Stimulated activated CD4-positive, alpha-beta T cell treated with anti-CD3 and anti-CD28 coated beads, Interleukin-2, amount 100 ng/mL, for 24 hours (primary cell): ENCODE results near the gene CPA4.

Experiments
- DNase-seq, 2 donors: peaks; one replicate each; pipeline ENCODE4 v3.0.0-alpha.2; 2020

Gene CPA4

DNA sequence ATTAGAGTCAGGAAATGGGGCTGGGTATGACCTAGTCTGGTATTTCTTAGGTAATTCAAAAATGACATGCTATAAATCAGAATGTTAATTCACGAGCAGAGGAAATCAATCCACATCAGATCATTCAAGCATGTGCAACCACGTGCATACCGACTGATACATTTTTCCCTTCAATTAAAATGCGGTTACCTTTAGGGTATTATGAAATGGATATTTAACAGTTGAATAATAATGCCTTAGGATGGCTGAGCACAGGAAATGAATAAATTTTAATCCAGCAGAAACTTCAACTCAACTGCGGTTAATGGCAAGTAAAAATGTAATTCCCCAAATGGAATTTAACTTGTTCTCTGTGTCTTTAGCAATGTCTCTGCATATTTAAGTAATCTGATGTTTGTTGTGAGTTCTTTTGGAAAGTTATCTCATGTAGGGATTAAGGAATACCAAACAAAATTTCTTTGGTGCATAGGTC lies 17.1 kb upstream of the CPA4 start:
- no peak for DNase-seq

DNA sequence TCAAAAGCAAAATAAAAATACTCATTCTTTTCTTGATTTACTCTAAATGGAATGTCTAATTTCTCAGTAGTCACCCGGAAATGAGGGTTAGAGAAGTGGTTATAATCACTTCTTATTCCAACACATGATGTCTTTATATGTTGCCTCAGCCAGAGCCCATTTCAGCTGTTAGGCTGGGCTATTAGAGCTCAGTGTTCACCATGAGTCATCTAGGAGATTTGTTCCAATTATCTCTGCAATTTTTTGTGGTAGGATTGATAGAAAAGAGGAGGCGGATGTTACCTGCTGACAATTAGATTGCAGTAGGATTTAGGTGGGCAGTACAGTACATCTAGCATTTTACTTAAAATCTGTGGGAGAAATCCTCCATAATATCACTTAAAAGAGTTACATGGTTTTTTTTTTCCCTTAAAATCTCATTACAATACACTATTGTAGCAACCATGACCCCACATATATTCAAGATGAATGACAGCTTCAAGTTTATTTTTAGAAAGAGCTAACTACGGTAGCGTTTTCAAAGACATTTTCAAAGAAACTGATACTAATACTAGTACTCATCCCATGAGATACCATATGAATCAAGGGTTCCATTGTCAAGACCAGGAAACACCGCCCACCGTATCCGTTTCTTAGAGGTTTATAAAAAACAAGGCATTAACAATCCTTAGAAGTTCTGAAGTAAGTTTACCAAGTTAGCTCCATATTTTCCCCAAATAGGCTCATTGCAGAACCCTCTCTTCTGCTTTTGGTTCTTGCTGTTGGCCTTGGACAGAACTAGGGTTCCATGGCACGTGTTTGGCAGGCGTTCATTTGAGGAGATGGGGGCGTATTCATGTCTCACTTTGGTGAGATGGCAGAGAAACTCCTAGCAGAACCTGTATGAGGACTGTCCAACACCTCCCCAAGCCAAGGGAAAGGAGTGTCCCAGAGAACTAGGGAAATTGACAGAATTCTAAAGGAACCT lies 15.9 kb upstream of the CPA4 start:
- peak; percentile 53 to 64 for DNase-seq

DNA sequence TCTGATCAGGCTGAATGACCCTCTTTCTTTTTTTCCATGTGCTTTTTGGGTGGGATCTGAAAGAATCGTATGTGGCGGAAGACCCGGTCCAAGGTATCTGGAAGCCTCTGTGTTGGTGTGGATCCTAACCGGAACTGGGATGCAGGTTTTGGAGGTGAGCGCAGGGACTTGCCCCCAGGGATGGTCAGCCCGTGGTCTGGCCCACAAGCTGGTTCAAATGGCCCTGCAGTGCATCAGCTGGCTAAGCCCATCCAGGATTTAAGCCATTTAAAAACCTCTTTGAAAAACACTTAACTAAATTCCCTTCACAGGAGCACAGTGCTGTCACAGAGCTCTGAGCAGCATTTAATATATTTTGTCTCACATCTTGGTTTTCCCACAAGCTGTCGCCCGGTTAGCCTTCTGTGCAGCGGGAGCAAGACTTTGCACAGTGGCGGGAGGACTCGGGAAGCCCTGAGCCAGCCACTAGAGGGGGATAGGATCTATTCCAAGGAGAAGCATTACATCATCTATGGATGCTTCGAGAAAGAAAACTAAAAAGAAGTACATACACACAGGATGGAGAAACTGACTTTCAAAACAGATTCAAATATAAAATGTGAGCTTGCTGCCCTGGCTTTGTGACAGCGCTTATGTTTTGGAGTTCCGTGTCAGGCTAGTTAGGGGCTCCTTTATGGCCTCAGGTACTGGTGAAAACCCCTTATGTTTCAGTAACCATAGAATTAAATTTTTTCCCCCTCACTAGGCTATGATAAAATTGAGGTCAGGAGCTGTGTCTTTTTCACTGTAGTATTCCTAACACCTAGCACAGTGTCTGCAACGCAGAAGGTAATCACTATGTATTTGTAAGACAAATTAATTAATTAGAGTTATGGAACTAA lies 15.0 kb upstream of the CPA4 start:
- DNase-seq, result no peak

DNA sequence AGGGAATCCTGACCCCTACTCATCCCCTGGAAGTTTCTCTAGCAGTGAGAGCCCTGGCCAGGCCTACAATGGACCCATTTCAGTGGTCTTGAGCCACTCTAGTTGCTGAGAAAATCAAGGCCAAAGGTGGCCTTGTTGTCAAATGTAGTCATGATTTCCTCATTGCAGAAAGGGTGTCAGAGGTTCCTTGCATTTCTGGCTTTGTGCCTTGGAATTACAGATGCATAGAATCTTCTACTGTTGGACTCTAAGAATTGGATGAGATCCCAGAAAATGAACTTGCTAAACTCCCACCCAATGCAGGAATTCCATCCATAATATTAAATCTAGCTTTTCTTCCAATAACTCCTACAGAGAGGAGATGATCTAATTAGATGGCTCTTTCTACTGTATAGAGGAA lies 14.1 kb upstream of the CPA4 start:
- no peak for DNase-seq

DNA sequence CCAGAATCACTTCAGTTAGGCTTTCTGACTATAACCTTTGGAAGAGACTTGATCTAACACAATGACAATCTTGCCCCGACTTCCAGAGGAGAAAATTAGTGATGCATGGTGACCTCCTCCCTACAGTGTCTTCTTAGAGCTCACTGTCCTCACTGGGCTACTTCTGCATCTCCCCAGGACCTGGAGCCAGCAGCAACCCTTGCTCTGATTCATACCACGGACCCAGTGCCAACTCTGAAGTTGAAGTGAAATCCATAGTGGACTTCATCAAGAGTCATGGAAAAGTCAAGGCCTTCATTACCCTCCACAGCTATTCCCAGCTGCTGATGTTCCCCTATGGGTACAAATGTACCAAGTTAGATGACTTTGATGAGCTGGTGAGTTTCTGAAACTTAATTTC lies 13.7 kb upstream of the CPA4 start:
- no peak for DNase-seq

DNA sequence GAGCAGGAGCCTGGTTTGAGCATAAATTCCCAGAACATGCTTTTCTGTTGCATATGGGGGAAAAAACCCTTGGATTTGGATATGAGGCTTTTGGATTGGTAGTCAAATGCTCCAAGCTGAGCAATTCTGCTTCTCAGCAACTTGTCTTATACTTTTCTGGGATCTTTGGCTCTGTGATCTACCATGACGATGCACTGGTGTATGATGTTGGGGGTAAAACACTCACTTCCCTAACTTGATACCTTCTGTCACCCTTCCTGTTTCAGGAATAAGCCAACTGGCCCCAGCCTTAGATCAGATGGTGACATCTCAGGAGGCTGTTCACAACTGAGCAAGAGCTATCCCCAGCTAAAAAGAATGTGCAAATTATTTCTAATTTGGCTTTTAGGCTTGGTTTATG lies 13.1 kb upstream of the CPA4 start:
- DNase-seq, result no peak

DNA sequence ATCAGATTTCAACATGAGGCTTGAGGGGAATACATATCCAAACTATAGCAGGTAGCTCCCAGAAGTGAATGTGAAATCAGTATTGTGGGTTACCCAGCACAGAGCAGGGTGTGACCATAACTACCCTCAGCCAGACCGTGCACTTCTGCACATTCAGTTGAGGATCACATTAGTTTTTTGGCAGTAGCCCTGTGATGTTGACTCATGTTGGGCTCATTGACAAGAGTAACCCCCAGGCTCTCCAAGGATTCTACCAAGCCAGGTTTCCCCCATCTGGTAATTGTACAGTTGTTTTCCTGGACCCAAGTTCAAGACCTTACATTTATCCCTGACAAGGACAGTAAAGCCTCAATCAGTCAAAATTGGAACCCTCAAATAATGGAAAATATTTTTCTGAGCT lies 11.7 kb upstream of the CPA4 start:
- DNase-seq, result no peak

DNA sequence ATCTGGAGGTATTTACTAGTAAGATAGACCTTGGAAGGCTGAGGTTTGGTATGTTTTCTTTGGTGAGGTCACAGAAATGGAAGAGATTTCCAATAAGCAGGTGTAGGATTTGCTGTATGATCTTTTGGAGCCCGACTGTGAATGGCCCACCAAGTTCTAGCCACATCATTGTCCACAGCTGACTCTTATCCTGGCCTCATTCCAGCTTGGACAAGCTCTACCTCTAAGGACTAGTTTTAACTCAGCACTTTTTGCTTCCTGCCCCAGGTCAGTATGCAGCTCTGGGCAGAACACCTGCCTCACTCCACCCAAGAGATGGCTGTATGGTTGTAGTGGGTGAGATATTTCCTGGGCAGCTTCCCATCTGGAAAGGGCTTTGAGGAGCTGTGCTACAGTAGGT lies 6.1 kb upstream of the CPA4 start:
- no peak for DNase-seq

DNA sequence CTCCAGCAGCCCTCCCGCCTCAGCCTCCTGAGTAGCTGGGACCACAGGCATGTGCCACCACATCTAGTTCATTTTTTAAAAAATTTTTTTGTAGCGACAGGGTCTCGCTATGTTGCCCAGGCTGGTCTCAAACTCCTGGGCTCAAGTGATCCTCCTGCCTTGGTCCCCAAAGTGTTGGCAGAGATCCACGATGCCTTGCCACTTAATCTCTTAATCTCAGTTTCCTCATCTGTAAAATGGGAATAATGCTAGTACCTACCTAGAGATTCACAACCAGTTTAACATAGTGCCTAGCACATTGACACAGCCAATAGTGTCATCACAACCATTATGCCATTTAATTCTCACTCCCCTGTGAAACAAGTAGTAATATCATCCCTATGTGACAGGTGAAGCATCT lies 4.8 kb upstream of the CPA4 start:
- no peak for DNase-seq

DNA sequence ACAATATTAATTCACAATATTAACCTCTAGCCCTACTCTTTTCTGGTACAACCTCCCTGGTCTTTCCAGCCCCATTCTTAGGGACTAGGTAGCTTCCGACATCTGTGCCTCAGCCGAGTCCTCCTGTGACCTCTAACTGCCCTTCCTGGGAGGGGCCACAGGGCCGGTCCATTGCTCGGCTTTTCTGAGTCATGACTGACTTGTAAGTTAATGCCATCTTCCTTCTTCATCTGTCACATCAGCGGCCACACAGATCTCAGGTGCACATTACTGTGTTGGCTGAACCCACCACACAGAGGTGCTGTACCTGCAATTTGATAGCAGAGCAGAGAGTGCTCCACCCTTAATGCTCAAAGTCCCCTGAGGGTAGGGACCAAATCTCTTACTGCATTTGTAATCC lies 4.1 kb upstream of the CPA4 start:
- DNase-seq, result no peak

DNA sequence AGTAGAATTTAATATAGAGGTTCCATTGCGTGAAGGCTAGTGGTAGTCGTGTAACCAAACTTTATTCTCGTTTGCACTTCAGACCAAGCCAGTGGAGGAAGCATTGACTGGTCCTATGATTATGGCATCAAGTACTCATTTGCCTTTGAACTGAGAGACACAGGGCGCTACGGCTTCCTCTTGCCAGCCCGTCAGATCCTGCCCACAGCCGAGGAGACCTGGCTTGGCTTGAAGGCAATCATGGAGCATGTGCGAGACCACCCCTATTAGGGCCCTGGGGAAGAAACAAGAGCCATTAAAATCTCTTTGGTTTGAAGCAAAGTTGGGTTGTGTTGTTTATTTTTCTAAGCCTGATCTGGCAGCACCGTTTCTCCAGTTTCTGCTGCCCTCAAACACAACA lies 3.5 kb upstream of the CPA4 start:
- DNase-seq, result no peak

DNA sequence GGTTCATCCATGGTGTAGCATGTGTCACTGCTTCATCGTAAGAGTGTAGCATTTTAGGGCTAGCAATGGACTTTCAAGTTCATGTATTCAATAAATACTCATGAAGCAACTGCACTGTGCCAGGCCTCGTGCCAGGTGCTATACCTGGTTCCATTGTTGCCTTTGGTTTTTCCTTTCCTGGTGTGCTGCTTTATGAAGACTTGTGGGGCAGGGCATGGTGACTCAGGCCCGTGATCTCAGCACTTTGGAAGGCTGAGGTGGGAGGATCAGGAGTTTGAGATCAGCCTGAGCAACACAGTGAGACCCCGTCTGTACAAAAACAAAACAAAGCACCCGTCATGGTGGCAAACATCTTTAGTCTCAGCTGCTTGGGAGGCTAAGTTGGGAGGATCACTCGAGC lies 2.2 kb upstream of the CPA4 start:
- no peak for DNase-seq

DNA sequence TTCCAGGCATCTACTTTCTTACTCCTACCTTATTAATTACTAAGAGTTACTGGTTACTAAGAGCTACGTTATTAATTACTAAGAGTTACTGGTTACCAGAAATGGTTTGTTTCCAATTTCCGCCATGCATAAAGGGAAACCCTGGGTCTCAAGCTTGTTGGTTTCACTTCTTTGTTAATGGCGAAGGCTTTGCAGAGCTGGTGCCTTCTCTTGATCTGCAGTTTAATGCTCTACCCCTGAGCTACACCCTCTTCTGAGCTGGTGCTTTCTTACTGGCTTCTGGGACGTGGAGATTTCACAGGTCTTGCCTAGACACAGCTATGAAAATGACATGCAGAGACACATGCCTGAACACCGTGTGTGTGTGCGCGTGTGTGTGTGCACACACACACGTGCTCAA lies 560 bp downstream of the CPA4 start:
- DNase-seq, result no peak

DNA sequence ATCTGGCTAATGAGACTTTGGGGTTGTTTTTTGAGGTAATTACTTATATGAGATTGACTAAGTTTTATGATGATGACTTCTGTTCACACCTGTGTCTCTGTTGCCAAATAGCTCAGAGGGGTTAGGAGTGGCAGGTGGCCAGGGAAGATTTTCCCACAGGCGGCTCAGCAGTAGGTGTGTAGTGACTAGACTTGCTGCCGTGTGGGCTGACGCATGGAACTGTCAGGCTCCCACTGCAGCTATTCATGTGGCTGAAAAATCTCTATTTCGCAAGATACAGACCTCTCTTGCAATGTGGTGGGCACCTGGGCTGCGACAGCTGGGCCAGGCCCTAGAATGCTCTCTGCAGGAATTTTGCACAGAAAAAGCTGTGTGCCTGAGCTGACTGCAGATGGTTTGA lies 1.4 kb downstream of the CPA4 start:
- DNase-seq, result no peak

DNA sequence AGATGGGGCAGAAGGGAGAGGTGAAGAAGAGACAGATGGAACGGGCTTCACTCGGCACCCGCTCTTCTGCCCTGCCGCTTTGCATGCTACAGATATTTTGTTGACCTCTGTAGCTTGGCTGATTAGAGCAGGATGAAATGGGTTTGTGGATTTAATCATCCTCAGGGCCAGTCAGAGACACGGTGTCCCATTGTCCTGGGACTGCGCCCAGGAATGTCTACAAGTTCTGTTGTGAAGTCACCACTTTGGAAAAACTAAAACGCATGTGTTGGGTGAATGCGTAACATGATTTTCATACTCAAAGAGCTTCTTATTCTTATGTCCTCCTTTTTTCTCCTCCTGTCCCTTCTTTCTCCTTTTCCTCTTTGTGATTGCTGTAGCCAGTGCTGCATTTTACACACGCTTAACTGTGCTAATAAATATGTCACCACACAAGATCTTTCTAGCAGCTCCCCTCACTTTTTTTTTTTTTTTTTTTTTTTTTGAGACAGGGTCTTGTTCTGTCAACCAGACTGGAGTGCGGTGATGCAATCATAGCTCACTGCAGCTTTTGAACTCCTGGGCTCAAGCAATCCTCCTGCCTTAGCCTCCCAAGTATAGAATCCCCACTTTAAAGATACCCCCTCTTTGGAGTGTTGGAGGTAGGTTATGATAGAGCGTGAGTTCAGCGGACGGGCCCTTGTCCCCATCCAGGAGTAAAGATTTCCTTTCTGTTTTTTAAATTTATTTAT lies 3.4 kb downstream of the CPA4 start:
- DNase-seq, result no peak

DNA sequence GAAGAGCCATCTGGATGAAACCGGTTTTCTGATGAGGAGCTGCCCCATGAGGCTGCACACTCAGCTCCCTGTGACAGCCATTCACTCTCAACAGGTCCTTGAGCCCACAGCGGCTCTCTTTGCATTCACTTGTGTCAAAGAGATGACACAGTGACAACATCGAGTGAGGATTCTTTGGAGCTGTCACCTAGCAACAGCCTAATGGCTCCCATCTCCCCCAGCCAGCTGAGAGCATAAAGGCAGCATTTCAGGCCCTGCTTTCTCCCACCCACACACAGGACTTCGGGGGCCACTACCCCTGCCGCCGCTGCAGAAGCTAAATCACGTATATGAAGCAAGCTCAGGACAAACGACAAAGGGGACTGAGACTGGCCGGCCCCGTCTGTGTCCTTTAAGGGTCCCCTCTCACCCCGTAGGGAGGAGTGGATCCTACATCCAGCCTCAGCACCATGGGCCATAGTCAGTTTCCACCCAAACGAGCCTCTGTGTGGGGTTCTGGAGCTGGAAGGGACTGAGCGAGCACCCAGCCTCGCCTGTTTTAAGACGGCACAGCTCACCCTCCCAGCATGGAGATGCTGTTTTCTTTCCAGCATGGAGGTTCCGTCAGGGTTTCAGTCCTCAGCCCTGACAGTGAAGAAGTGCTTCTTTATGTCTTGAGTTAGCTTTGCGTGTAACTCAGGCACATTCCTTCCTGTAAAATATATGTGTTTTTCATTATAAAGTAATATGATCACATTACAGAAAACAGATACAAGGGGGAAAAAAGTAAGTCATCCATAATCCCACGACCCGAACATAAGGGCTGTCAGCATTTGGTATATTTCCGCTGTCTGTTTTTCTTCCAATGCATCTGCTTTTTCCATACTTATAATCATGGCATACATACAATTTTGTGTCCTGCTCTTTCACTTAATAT lies 4.9 kb downstream of the CPA4 start:
- no peak for DNase-seq

DNA sequence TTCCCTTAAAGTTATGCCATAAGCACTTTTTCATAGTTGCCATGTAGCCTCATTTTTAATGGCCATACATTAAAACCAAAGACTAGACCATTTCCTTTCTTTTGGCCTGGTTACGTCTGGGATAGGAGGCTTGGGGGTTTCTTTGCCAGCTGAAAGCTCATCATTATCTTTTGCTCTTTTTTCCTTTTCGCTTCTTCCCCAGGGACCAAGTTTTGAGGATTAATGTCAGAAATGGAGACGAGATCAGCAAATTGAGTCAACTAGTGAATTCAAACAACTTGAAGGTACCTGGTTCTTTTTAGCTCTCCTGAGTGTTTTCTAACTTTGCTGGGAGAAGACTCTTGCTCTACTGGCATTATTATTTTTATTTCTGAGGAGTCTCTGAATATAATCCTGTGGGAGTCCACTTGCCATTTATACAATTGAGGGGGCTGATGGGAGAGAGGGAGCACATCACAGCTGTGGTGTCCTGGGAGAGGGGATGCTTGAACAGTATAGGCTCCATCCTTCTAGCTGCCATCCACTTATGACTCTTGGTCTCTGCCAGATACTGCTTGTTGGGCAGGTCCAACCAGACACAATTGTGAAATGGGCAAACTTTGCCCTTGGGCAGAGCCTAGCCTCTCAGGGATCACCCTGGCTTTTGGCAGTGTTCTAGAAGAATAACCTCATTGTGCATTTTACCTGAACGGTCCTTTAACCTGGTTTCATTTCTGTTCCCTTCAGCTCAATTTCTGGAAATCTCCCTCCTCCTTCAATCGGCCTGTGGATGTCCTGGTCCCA lies 5.8 kb downstream of the CPA4 start:
- no peak for DNase-seq

DNA sequence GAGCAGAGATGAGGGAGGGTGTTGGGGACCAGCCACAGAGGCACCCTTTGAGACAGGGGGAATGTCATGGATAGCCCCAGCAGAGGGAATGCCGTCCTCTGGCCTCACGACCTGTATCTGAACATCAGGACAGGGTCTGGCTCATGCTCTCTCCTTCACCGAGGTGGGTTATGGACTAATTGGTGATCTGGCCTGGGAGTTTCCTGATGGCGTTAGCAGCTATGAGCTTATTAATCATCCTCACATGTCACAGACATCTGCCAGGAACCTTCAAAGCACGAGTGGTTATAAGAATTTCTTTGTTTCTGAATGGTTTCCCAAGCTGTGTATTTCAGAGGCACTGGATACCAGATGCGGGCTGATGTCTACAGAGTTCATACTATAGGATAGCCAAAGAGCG lies 6.9 kb downstream of the CPA4 start:
- no peak for DNase-seq

DNA sequence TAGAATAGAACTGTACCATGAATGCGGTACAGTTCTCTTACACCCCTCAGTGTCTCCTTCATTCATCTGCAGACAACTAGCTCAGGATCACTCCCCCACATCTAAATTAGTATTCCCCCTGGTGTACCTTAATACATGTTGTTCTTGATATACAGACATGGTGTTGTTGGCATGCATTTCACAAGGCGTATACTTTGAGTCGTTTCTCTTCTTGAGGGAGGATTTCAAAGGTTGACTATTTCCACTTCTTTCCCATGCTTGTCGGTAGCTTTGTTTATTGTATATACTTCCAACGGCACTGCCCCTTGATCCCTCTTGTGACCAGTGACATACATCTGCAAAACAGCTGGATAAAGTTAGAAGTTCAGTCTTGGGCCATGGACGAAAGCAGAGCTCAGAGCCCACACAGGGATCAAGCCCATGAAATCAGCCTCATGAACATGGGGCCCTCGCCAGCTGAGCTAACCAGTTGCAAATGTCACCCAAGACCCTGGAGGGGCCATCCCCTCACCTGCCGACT lies 8.6 kb downstream of the CPA4 start:
- no peak for DNase-seq

DNA sequence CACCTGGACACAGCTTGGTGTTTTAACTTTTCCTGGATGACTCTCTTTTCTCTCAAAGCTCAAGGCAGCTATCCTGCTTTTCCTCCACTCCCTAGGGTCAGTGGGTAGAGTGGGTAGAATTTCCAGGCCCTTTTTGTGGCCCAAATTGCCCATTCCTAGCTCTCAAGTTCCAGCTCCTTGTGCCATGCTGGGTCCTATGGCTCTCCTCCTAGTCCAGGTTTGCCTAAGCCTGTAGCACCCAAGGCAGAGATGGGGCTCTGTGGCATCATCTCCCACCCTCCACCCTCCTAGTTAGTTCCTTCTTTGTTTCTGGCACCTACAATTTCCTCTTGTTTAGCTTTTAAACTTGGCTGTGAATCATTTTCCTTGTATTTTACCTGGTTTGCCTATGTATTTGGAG lies 9.7 kb downstream of the CPA4 start:
- DNase-seq, result no peak

DNA sequence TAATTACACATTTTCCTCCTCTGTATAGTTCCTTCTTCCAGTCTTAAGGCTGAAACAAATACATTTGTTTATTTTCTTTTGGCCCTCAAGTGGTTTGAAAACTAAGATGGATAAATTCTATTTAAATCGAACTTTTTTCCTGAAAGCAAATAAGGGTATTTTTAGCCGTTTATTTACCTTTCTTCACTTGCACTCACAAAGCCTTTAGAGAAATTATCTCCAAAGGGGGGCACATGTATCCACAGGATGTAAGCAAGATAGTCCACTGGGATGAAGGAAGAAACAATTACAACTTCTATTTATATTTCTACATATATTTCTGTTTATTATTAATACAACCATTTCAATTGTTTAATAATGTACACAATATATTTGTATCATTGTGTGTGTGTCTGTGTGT lies 10.2 kb downstream of the CPA4 start:
- DNase-seq, result no peak
